GM19455 (cell line): ENCODE data around the gene SLC51A.
"Not testable (repeated sequence)": the region's sequence is repeated elsewhere in the genome, so short reads cannot be mapped to it uniquely, and the experiment has no call there.

ENCODE experiments used
- ATAC-seq: cut with Tn5 transposase; IDR thresholded peaks from one replicate; pipeline ENCODE4 v1.9.1; 2021; ENCODE audit not compliant: unreplicated experiment

Gene SLC51A

GRCh38 chr3:196216089-196216564, at the start of gene SLC51A:
SLC51A (plus strand) TSS chr3:196216534; CDS start chr3:196216713, 179 bp downstream.
- no peak for ATAC-seq

DNA sequence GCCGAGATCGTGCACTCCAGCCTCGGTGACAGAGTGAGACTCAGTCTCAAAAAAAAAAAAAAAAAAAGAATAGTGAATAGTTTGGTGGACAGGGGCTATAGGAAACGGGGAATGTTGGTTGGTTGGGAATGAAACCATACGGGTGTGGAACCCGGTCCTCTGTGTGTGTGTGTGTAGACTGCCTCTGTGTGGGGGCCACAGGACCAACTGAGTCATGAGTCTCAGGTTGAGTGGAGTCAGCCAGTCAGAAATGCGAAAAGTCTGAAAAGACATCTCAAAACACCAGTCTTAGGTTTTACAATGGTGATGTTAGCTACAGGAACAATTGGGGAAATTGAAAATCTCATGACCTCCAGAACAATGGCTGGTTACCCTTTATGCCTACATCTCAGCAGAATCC, 49.6 kb upstream of the SLC51A start:
- ATAC-seq, result no peak

GRCh38 chr3:196168808-196169391, 47.4 kb upstream of the SLC51A start:
- no peak for ATAC-seq

- no peak for ATAC-seq
These were observed 46.5 kb upstream of the SLC51A start for GRCh38 chr3:196169836-196170240.

- ATAC-seq, result not testable (repeated sequence)
These were observed 46.0 kb upstream of the SLC51A start for GRCh38 chr3:196170296-196170695.

GRCh38 chr3:196174652-196175051, 41.7 kb upstream of the SLC51A start:
- ATAC-seq, result no peak

DNA sequence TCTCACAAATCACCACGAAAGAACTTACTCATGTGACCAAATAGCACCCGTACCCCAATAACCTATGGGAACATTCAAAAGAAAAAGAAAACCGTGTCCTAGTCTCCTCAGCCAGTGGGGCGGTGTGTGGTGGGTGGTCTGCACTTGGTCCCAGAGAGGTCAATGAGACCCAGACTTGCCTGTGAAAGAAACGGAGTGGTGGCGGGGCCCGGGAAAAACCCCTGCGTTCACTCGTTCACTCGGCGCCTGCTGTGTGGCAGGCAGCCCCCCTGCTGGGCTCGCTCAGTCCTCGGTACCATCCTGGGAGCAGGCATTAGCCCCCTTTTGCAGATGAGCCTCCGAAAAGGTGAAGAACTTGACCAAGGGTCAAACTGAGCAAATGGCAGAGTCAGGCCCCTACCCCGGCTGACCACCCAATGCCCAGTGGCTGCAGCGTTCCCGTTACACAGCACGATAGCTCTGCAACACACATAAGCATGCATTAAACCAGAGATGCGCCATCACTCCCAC, 41.2 kb upstream of the SLC51A start:
- ATAC-seq, result no peak

DNA sequence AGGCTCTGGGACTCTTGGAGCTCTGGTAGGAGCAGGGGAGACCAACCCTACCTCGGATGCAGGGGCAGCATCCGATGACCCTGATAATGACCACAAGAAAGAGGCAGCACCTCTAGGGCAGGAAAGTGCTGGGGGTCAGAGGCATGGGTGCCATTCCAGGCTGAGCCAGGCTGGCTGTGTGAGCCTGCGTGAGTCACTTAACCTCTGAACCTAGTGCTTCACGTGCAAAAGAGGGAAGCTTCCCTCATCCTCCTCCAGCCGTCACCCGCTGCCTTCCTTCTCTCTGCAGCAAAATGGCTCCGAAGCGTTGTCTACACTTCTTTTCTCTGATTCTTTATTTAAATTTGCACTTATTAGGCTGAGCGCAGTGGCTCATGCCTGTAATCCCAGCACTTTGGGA, 40.6 kb upstream of the SLC51A start:
- no peak for ATAC-seq

DNA sequence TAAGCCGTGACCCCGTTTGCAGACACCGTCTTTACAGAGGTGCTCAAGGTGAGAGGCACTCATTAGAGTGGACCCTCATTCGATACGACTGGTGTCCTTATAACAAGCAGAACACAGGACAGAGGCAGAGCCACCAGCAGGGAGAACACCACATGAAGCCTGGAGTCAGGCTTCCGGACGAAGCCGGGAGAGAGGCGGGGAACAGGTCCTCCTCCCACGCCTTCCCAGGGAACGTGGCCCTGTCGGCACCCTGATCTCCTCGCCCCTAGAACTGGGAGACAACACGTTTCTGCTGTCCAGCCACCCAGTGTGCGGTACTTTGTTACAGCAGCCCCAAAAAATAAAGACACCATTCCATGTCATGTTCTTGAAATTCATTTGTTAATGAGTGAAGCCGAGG, 38.8 kb upstream of the SLC51A start:
- no peak for ATAC-seq

DNA sequence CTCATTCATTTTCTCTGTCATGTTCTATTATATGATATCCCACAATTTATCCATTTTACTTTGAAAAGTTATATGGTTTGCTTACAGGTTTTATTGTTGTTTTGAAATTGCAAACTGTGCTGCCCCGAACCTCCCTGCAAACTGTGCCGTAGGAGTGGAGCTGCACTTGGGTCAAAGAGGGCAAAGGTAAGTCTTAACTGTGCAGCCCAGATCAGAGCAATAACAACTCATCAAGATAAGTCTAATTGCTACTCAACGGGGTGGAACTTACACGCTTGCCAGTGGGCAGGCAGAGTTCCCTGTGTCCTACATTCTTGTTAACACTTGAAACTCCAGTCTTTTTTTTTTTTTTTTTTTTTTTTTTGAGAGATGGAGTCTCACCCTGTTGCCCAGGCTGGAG, 38.4 kb upstream of the SLC51A start:
- ATAC-seq, result no peak

DNA sequence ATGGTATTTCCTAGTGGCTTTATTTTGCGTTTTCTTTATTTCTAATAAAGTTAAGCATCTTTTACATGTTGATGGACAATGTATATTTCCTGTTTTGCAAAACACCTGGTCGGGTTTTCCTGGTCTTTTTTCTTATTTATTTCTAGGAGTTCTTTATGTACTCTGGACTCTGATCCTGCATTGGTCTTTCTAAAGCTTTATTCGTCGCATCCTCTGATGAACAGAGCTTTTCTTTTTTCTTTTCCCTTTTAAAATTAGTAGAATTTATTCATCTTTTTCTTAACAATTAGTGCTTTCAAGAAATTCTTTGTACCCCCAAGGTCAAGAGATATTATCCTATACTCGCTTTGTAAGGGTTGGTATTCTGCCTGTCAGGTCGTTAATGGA, 37.3 kb upstream of the SLC51A start:
- no peak for ATAC-seq

GRCh38 chr3:196179380-196180308, 36.7 kb upstream of the SLC51A start:
- ATAC-seq, result peak; percentile 53

DNA sequence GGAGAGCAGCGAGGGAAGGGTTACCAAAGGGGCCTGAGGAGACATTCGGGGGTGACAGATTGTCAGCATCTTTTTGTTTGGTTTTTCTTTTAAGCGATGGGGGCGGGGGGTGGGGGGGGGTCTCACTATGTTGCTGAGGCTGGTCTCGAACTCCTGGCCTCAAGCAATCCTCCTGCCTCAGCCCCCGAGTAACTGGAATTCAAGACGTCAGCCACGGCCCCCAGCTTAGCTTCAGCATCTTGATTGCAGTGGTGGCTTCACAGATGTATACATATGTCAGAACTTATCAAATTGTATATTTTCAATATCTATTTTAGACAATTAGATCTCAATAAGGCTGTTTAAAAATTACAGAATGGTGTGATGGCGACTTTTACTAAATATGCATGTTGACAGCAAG, 36.0 kb upstream of the SLC51A start:
- ATAC-seq, result no peak

DNA sequence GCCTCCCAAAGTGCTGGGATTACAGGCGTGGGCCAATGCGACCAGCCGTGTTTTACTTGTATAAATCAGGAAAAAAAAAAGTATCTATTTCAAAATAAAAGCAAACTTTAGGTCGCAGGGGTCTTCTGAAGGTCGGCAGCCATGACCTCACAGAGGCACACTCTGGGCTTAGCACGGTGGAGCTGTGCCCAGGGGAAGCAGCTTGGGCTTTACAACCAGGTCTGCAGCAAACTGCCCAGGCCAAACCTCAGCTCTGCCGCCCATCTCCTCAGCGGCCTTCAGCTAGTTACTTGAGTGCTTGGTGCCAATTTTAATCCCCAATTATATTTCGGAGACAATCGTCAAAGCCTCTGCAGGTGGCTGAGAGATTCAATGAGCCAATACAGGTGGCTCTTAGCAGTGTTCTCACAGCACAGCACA, 35.2 kb upstream of the SLC51A start:
- no peak for ATAC-seq

- not testable (repeated sequence) for ATAC-seq
These were observed 32.2 kb upstream of the SLC51A start for GRCh38 chr3:196184169-196184432.

DNA sequence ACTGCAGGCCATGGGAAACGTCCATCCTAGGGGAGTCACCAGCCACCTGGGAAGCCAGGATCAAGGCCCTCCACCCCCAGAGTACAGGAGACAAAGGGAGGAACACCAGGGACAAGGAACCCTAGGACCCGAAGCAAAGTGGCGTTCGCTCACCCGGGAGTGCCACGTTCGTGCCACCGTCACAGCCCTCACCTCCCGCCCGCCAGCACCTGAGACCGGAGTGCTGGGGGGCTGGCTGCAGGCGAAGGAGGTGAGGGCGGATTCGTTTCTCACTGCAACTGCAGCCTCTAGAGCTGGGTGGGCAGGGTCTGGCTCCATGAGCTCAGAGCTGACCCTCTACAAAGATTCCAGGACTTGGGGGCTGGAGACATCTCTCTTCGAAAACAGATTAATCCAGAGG, 31.5 kb upstream of the SLC51A start:
- no peak for ATAC-seq

- no peak for ATAC-seq
These were observed 29.4 kb upstream of the SLC51A start for GRCh38 chr3:196186651-196187573.

GRCh38 chr3:196189566-196190347, 26.6 kb upstream of the SLC51A start:
- ATAC-seq, result no peak

GRCh38 chr3:196192036-196192523, 24.3 kb upstream of the SLC51A start:
- no peak for ATAC-seq

- ATAC-seq, result no peak
These were observed 23.7 kb upstream of the SLC51A start for GRCh38 chr3:196192524-196193051.
